NCI-H2171 treated with DMSO at 0.1 percent for 48 hours (cell line): ENCODE results near the gene DNALI1.
"Not testable (repeated sequence)": the region's sequence is repeated elsewhere in the genome, so short reads cannot be mapped to it uniquely, and the experiment has no call there.

Experiments
- DNase-seq: peaks from one replicate; lab custom pipeline; 2025; lab: John Stamatoyannopoulos, UW

DNALI1 gene

DNA sequence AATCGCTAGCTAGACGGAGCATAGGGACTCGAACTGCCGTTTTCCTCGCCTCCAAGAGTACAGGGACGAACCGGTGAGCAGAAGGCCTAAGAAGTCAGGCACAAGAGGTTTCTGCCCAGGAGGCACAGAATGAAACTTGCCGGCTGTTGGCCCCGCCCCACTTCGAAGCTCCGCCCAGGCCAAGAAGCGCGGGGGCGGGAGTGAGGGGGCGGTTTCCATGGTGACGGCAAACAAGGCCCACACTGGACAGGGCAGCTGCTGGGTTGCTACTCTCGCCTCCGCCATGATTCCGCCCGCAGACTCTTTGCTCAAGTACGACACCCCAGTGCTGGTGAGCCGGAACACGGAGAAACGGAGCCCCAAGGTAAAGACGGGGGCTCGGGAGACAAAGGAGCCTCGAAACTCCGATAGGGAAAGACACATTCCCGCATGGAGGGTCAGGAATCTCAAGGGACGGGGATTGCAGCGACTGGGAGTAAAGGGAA lies at the start of gene DNALI1:
Gene DNALI1, plus strand, starts transcription at position 229 of the 485 bp plus-strand sequence. Its CDS starts 55 bp downstream, at position 284.
- DNase-seq: no peak

DNA sequence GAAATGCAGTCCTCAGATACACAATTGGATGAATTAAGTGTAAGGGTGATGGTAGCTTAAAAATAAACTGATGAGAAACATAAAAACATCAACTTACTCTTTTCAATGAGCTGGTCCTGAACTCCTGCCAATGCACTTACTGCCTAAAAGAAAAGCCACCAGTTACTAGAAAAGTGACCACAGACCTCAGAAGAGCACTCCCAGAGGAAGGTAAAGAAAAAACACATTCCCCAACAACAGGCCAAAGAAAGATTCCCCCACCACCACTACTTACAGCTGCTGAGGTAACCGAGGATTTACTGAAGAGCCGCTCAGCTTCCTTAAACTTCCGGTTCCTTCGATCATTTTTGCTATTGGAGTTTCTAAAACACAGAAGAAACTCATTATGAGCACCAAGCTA lies 47.6 kb upstream of the DNALI1 start:
- DNase-seq: no peak

GRCh38 chr1:37513795-37514349 lies 42.9 kb upstream of the DNALI1 start:
- DNase-seq: peak; percentile 60

- peak; percentile 71 for DNase-seq
Measured at GRCh38 chr1:37514350-37515184, 42.2 kb upstream of the DNALI1 start, which contains the start of gene MEAF6. Gene MEAF6 (minus strand): TSS chr1:37514766. CDS start chr1:37514746, 20 bp downstream.

DNA sequence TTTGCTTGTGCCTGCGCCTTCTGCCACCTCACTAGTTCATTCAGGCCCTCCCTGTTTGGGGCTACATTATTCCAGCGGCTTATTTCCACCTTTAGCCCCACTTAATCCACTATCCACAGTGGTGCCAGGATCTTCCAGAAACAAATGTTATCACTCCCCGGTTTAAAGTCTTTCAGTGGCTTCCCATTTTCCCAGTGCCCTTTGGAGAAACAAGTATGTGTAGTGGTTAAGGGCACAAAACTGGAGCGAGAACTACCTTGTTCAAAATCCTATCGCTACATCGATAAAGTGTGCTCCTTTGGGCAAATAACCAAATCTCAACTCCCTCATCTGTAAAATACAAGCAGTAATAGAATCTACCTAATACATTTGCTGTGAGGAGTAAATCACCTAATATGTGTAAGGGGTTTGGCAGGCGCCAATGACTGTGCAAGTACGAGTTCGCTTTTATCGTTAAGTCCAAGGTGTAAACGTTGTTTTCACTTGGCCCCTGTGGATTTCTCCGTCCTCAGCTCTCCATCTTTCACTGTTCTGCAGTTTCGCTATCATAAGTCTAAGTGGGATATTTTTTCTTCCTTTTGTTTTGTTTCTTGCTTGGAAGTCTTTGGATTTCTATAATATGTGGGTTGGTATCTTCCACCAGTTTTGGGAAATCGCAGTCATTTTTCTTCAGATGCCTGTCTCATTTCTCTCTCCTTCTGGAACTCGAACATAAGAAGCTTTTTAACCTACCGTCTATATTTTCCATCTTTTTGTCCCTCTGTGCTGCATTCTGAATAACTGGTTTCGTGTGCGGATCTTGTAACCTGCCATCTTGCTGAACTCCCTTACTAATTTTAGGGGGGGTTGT lies 41.3 kb upstream of the DNALI1 start:
- DNase-seq: no peak

- DNase-seq: no peak
Measured at GRCh38 chr1:37517569-37517968, 39.2 kb upstream of the DNALI1 start.

GRCh38 chr1:37518241-37518640 lies 38.5 kb upstream of the DNALI1 start:
- not testable (repeated sequence) for DNase-seq

GRCh38 chr1:37518929-37519328 lies 37.8 kb upstream of the DNALI1 start:
- DNase-seq: not testable (repeated sequence)

DNA sequence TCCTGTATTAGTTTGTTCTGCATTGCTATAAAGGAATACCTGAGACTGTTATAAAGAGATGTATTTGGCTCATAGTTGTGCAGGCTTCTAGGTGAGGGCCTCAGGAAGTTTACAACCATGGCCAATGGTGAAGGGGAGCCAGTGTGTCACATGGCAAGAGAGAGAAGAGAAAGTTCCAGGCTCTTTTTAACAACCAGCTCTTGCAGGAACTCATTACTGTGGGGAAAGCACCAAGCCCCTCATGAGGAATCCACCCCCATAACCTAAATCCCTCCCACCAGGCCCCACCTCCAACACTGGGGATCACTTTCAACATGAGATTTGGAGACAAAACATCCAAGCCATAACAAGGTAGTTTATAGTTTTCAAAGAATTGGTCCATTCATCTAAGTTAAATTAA lies 37.1 kb upstream of the DNALI1 start:
- no peak for DNase-seq

GRCh38 chr1:37529888-37530287 lies 26.9 kb upstream of the DNALI1 start:
- DNase-seq: not testable (repeated sequence)

GRCh38 chr1:37532418-37533156 lies 24.2 kb upstream of the DNALI1 start:
- not testable (repeated sequence) for DNase-seq

GRCh38 chr1:37533317-37534093 lies 23.2 kb upstream of the DNALI1 start:
- no peak for DNase-seq

- no peak for DNase-seq
Measured at GRCh38 chr1:37537378-37537777, 19.4 kb upstream of the DNALI1 start.

DNA sequence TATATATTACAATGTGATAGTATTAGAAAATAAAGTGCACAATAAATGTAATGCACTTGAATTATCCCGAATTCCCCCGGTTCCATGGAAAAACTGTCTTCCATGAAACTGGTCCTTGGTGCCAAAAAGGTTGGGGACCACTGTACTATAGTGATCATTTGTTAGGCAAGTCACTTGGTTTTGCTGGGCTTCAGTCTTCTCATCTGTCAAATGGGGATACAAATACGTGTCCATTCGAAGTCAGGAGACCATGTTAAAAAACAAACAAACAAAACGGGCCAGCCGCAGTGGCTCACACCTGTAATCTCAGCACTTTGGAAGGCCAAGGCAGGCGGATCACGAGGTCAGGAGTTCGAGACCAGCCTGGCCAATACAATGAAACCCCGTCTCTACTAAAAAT lies 17.6 kb upstream of the DNALI1 start:
- not testable (repeated sequence) for DNase-seq

DNA sequence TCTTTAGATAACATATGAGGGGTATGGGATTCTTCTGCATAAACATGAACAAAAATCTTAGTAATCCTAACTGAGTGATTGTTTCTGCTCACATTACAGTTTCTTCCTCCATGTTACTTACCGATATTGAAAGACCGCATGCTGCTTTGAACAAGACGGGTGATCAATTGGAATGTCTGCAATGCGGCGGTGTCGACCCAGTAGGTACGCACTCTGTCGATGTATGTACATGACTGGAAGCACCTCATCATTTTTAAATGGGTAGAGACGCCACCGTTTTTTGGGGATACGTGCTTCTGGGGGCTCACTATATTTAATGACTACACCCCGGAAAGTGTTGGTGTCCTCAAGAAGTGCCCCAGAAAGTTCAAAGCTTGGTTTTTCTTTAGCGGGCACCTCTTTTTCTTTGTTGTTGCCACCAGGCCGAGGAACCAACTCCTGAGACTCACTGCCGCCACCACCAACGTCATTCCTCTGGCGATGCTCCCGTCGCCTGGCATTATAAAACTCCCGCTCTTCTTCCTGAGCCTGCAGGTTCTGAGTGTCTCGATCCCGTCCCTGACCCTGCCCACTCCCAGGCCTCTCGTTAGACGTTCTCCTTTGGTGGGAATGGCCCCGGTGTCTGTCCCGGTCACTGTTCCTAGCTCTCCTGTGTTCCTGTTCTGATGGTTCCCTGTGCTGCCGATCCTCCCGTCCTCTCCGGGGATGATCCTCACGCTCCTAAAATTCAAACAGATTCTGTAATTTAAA lies 16.5 kb upstream of the DNALI1 start:
- no peak for DNase-seq

DNA sequence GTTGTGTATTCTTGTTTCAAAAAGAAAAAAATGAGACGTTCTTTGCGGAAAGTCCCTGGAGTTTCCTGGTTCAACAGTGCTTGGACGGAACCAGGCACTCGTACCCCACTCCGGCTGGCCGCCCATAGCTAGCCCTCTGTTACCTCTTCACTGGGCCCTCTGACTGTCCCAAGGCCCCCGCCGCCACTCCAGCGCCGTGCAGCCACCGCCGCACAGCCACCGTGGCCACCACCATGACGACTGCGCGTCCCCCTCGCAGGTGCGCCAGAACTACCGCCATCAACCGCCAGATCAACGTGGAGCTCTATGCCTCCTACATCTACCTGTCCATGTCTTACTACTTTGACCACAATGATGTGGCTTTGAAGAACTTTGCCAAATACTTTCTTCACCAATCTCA lies 12.2 kb upstream of the DNALI1 start:
- no peak for DNase-seq

GRCh38 chr1:37545019-37545418 lies 11.7 kb upstream of the DNALI1 start:
- no peak for DNase-seq

DNA sequence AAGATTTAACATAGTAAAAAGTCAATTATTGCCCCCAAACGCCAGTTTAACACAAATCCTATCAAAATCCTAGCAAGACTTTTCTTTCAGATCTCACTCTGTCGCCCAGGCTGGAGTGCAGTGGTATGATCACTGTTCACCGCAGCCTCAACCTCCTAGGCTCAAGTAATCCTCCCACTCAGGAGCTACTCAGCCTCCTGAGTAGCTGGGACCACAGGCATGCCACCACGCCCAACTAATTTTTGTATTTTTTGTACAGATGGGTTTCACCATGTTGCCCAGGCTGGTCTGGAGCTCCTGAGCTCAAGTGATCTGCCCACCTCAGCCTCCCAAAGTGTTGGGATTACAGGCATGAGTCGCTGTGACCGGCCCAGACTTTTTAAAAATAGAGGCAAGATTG lies 7.4 kb upstream of the DNALI1 start:
- no peak for DNase-seq

GRCh38 chr1:37553598-37553926 lies 3.2 kb upstream of the DNALI1 start:
- DNase-seq: no peak
